ENCODE data around the gene ZNF569. TPM values are rescaled to one million over a fixed set of nuclear protein-coding genes. Genes with fewer than 3 reads are reported as not detected.
A peak's percentile ranks its signal among the peaks of the same experiment; 100 is the strongest.

ZNF569 gene
- total and polyA plus RNA-seq, 2 of the 13 experiments (the other 11 are each of a cell fraction or from before 2014, with no cell fraction given) = 1.4 to 5.7 TPM

GRCh38 chr19:37468961-37469777, 1.9 kb upstream of the ZNF569 start, which contains the start of gene ZNF570 (continued):
- 0 out of 2 replicates have a peak, but pooled peaks have one; percentile 64 for TF ChIP-seq ZNF607 (CRISPR knock-in tag; IDR thresholded peaks at IDR 0.05; ENCODE audit: borderline replicate concordance)
- peak; percentile 87 for TF ChIP-seq ZFP90 (CRISPR knock-in tag; IDR thresholded peaks at IDR 0.05; ENCODE audit: borderline replicate concordance)
- TF ChIP-seq PAWR (CRISPR knock-in tag; IDR thresholded peaks at IDR 0.05; ENCODE audit: borderline replicate concordance) = 0 out of 2 replicates have a peak, but pooled peaks have one; percentile 59
- TF ChIP-seq ZNF280B (CRISPR knock-in tag; IDR thresholded peaks at IDR 0.05; ENCODE audit: borderline replicate concordance) = 0 out of 2 replicates have a peak, but pooled peaks have one; percentile 16
- peak; percentile 50 for TF ChIP-seq ZNF18 (CRISPR knock-in tag; IDR thresholded peaks at IDR 0.05; ENCODE audit: insufficient replicate concordance)
- no peak for TF ChIP-seq SOX13 (IDR thresholded peaks at IDR 0.05)
- peak in 1 of 2 experiments; percentile 4; a peak in 1 of 4 replicates for TF ChIP-seq SOX13 (CRISPR knock-in tag; conservative IDR thresholded peaks at IDR 0.05 in 1 of 2, IDR thresholded peaks at IDR 0.05 in 1 of 2)
- TF ChIP-seq ZNF724P (CRISPR knock-in tag; IDR thresholded peaks at IDR 0.05; ENCODE audit: borderline replicate concordance) = no peak
- TF ChIP-seq TOPORS (CRISPR knock-in tag; IDR thresholded peaks at IDR 0.05) = peak; percentile 64; the same call in 1 of the 2 replicates
- TF ChIP-seq ZFY (CRISPR knock-in tag; IDR thresholded peaks at IDR 0.05) = peak; percentile 87
- peak; percentile 78; the same call in 1 of the 2 replicates for TF ChIP-seq THAP7 (CRISPR knock-in tag; IDR thresholded peaks at IDR 0.05)
- TF ChIP-seq ZFYVE20 (CRISPR knock-in tag; IDR thresholded peaks at IDR 0.05; ENCODE audit: borderline replicate concordance, low read depth) = no peak
- TF ChIP-seq ZNF318 (CRISPR knock-in tag; IDR thresholded peaks at IDR 0.05) = 0 out of 2 replicates have a peak, but pooled peaks have one; percentile 28

Measured in HepG2 (cell line).